Stimulated activated naive CD4-positive, alpha-beta T cell treated with Interleukin-2 at 50 U/mL for 16 hours (primary cell): ENCODE results near the gene ACAA1.
"Not testable (repeated sequence)": the region's sequence is repeated elsewhere in the genome, so short reads cannot be mapped to it uniquely, and the experiment has no call there.

Experiments
- DNase-seq: peaks from one replicate; lab custom pipeline; 2025; lab: John Stamatoyannopoulos, UW

ACAA1 gene

GRCh38 chr3:38136777-38137614 lies at the start of gene ACAA1:
Gene ACAA1 (minus strand): TSS chr3:38137127. CDS start chr3:38137035, 92 bp downstream.
- peak; percentile 98 for DNase-seq

DNA sequence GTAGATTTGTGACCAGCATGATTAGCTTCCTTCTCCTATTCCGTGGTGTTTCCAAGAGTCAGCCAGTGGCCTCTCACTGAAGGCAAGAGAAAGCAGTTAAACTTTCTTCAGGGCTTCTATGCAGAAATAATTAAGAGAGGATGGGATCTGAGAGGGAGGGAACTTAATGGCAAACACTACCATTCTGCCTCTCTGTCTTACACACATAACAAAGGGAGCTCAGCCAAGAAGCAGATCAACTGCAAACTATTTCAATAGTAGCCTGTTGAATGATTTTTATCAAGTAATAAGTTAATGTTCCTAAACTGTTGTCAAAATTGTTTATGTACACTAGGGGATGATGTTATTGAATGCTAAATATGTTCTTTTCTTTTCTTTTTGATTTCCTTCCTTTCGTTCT lies 40.3 kb upstream of the ACAA1 start:
- DNase-seq = no peak

DNA sequence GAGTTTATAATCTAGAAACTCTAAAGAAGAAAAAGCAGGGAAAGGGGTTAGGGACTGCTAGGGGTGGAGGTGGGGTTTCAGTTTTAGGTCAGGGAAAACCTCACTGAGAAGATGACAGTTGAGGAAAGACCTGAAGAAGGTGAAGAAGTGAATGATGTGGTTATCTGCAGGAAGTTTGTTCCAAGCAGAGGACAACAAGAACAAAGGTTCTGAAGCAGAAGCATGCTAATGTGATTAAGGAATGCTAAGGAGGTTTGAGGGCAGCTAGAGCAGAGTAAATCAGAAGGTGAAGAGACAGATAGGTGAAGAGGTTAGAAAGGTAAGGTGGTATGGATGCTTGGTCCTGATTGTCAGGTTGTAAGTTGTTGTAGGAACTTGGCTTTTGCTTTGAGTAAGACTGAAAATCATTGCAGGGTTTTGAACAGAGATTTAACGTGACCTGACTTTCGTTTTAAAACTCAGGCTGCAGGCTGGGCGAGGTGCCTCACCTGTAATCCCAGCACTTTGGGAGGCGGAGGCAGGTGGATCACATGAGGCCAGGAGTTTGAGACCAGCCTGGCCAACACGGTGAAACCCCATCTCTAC lies 37.0 kb upstream of the ACAA1 start:
- DNase-seq = no peak

GRCh38 chr3:38171622-38172021 lies 34.7 kb upstream of the ACAA1 start:
- DNase-seq = no peak

GRCh38 chr3:38170722-38171121 lies 33.8 kb upstream of the ACAA1 start:
- no peak for DNase-seq

DNA sequence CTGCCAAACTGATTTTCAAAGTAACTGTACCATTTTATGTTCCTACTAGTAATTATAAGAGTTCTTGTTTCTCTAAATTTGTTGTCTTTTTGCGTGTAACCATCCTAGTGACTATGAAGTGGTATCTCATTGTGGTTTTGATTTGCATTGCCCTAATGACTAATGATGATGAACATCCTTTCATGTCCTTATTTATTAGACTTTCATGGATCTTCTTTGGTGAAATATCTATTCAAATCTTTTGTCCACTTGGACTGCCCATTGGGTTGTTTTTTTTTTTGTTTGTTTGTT lies 32.0 kb upstream of the ACAA1 start:
- no peak for DNase-seq

DNA sequence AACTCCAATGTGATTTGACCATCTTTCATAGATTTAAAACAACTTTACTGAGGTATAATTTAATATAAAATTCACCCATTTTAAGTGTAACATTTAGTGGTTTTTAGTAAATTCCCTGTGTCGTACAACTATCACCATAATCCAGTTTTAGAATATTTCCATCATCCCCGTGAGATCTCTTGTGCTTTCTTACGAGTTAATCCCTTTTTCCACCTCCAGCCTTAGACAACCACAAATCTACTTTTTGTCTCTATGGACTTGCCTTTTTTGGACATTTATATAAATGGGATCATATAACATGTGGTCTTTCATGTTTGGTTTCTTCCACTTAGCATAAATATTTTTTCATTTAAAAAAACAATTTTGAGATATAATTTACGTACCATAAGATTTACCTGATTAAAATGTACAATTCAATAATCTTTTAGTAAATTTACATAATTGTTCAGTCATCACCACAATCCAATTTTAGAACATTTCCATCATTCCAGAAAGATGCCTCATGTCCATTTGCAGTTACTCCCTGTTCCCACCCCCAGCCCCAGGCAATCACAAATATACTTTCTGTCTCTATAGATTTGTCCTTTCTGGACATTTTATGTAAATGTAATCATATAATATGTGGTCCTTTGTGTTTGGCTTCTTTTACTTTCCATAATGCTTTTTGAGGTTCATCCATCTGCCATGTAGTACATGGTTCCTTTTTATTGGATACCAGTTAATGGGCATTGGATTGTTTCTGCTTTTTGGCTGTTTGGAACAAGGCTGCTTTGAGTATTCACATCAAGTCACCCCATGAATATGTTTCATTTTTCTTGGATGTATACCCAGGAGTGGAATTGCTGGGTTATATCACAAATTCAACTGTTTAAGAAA lies 31.5 kb upstream of the ACAA1 start:
- no peak for DNase-seq

- DNase-seq = no peak
These were observed 30.7 kb upstream of the ACAA1 start for GRCh38 chr3:38167591-38167990.

GRCh38 chr3:38165722-38166387 lies 28.9 kb upstream of the ACAA1 start:
- no peak for DNase-seq

GRCh38 chr3:38164952-38165721 lies 28.2 kb upstream of the ACAA1 start, which contains the start of gene OXSR1:
Gene OXSR1 (plus strand): TSS chr3:38165537. CDS start chr3:38165877, 340 bp downstream.
- peak; percentile 96 for DNase-seq

DNA sequence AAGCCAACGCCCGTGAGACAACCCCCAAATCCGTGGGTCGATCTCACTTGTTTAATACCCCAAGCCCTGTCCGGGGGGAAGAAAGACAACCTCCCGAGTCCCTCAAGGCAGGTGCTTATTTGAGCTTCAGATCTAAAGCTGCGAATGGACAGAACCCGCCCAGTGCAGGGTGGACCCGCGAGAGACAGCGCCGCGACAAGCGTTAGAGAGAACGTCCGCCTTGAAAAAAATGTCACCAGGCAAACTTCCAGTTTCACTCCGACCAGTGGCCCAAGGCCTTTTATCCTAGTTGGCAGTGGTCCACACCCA lies 27.7 kb upstream of the ACAA1 start:
- DNase-seq = no peak

- no peak for DNase-seq
These were observed 27.1 kb upstream of the ACAA1 start for GRCh38 chr3:38163841-38164642.

DNA sequence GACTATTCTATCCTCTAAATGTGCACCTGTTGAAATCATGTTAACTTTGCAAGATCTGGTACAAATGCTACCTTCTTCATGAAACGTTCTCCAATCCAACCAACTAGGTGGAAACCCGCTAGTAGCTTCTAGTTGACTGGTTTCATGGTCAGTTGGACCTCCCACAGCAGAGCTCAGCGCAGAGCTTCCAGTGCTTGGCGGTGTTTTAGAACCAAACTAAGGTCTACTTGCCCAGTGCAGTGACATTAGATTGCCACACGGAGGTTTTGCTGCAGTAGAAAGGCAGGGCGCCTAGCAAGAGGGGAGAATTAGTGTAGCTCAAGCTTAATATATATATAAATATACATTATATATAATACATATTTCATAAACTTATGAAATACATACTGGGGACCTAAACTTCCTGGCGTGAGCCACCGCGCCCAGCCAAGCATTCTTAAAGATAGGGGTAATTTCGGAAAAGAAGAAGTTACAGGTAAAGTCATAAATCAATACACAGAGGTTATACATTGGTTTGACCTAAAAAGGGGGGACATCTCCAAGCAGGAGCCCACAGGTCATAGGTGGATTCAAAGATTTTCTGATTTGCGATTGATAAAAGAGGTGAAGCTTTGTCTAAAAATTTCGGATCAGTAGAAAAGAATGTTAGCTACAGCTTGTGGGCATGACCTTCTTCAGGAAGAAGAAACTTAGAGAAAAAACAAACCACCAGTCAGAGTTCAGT lies 26.4 kb upstream of the ACAA1 start:
- DNase-seq = no peak

DNA sequence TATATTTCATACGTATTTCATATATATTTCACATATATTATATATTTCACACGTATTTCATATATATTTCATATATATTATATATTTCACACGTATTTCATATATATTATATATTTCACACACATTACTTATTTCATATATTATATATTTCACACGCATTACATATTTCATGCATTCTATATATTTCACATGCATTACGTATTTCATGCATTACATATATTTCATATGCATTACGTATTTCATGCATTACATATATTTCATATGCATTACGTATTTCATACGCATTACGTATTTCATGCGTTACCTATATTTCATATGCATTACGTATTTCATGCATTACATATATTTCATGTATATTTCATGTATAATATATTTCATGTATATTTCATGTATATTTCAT lies 23.8 kb upstream of the ACAA1 start:
- not testable (repeated sequence) for DNase-seq

DNA sequence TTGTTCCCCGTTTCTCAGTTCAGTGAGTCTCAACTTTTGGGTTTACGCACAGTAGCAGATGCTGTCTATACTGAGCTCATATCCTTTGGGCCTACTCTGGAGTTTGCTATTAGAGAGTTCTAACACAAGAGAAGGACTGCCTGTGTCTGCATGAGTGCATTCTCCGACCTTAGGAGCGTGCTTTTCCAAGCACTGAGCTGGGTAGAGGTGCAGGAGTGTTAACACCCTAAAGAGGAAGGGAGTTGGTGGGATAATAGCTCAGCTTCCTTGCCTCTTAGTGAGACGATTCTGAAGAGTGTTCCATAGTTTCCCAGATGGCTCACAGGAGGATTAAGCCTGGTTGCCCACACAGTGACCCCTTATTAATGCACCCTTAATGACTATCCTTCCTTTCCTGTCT lies 21.5 kb upstream of the ACAA1 start:
- no peak for DNase-seq

DNA sequence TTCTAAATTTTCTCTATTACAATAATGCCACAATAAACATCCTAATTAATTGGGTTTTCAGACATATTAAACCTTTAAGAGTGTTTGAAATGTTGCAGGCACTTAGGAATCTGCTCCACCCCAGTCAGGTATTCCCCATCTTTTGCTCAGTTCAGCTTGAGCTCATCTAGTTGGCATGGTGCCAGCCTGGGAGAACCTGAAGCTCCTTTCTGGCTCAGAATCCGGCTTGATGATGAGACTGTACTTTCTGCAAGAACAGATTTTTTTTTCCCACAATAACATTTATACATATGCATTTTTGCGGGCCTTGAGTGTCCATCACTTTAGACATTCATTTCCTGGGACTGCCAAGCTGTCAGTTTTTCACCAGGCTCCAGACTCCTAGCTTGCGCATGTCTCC lies 20.7 kb upstream of the ACAA1 start:
- no peak for DNase-seq

DNA sequence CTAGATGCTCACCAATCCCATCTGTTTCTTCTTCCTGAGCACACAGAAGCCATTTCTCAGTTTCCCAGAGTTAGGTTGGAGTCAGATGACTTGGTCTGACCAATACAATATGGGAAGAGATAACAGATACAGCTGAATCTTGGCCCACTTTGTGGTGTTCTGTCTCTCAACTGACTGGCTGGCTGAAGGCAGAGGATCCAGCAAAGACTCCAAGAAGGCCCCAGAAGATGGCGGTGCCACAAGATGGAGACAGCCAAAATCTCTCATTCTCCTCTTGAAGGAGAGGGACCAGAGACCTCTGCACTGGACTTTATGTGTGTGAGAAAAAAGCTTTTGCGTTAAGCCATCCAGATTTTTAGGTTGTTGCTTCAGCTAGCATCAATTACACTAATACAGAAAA lies 20.2 kb upstream of the ACAA1 start:
- DNase-seq = no peak

GRCh38 chr3:38155825-38156224 lies 18.9 kb upstream of the ACAA1 start:
- no peak for DNase-seq

GRCh38 chr3:38154625-38155255 lies 17.8 kb upstream of the ACAA1 start:
- DNase-seq = no peak

DNA sequence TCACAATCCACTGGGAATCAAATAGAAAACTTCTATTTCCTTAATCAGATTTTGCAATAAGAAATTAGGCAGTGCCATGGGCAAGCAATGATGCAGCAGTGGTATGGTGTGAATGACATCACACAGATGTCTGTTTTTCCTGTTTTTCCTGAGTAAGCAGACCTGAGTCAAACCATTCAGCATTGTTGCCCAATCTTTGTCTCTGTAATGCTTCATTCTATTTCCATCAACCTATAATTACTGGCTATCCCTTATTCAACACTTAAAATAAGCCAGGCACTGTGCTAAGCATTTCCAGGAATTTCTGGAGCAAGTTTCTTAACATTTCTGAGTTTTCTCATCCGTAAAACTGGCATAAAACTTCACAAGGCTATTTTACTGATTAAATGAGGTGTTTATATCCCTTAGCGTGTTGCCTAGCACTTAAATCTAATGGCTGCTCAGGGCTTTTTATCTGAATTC lies 17.1 kb upstream of the ACAA1 start:
- DNase-seq = no peak
